SH-SY5Y (cell line): Measurements from ENCODE around the gene SLC16A7.

Experiments used
- GATA2 ChIP-seq: IDR thresholded peaks from 2 replicates; pipeline ENCODE4 v1.6.1; 2011; ENCODE audit warnings: mild to moderate bottlenecking, low read depth, low read length
- GATA3 ChIP-seq: IDR thresholded peaks from 2 replicates; pipeline ENCODE4 v1.6.1; 2011; ENCODE audit warnings: low read depth, mild to moderate bottlenecking, low read length, moderate library complexity

GRCh38 chr12:59820594-59821011, 224.8 kb downstream of the SLC16A7 start:
- TF ChIP-seq GATA3 (no peak), GATA2 (no peak)
